ENCODE measurements around the gene CACNB4.
A peak's percentile ranks its signal among the peaks of the same experiment; 100 is the strongest.
"Not testable (repeated sequence)": the region's sequence is repeated elsewhere in the genome, so short reads cannot be mapped to it uniquely, and the experiment has no call there.

Gene CACNB4

GRCh38 chr2:152005607-152006006 lies 93.2 kb downstream of the CACNB4 start:
- H3K4me3 ChIP-seq (ENCODE audit: insufficient read depth in 1 of 2, low read depth in 1 of 2, low read length in 2 of 2): no peak overlapping the region
- H2AFZ ChIP-seq (ENCODE audit: low read depth, low read length): no peak overlapping the region
- H3K4me2 ChIP-seq (ENCODE audit: low read length, poor library complexity, severe bottlenecking): no peak overlapping the region
- H2BK5ac ChIP-seq (ENCODE audit: low read depth, low read length, poor library complexity, severe bottlenecking): no peak overlapping the region
- H3K14ac ChIP-seq (ENCODE audit: low read length in 2 of 2): no peak overlapping the region
- H3K23ac ChIP-seq (ENCODE audit: low read length in 2 of 2): no peak overlapping the region
- DNase-seq: no peak
- H3K4me1 ChIP-seq (ENCODE audit: control insufficient read depth, insufficient read depth, low read depth, low read length): peaks cover 3% of the 10 kb centered on the region
- H3K27ac ChIP-seq (ENCODE audit: low read length, poor library complexity, severe bottlenecking): no peak overlapping the region
- H4K8ac ChIP-seq (ENCODE audit: low read length): no peak overlapping the region
- no peak overlapping the region for H2AK5ac ChIP-seq (ENCODE audit: low read length, severe bottlenecking)
- H3K9ac ChIP-seq (ENCODE audit: low read length): no peak overlapping the region
- WGBS: 62% methylated on average over 3 of the region's 4 CpGs
- no peaks in the 10 kb centered on the region for H3K79me1 ChIP-seq (replicated peaks; ENCODE audit: low read length, poor library complexity, severe bottlenecking)
- no peaks in the 10 kb centered on the region for H3K9me3 ChIP-seq (ENCODE audit: control insufficient read depth, low read length)
- no peak overlapping the region for H2BK120ac ChIP-seq (ENCODE audit: low read depth, low read length)
- H3K36me3 ChIP-seq (ENCODE audit: control insufficient read depth in 1 of 2, insufficient read depth in 2 of 2, low read depth in 1 of 2, low read length in 2 of 2): no peaks in the 10 kb centered on the region
- H3K27me3 ChIP-seq (ENCODE audit: control insufficient read depth in 1 of 2, insufficient read depth in 1 of 2, low read length in 2 of 2): peaks cover 0 to 11% of the 10 kb centered on the region in 2 experiments
- H2BK12ac ChIP-seq (ENCODE audit: low read length in 2 of 2): no peak overlapping the region
- no peak overlapping the region for H4K91ac ChIP-seq (ENCODE audit: low read length)
- H3K18ac ChIP-seq (ENCODE audit: low read depth in 1 of 2, low read length in 2 of 2): no peak overlapping the region
- no peak overlapping the region for H2BK15ac ChIP-seq (ENCODE audit: low read depth, poor library complexity, severe bottlenecking)
- H3K4ac ChIP-seq (ENCODE audit: low read depth in 1 of 2, low read length in 2 of 2): no peak overlapping the region

- not testable (repeated sequence) for H3K4me1 ChIP-seq (ENCODE audit: control insufficient read depth, insufficient read depth, low read depth, low read length); H3K4me2 ChIP-seq (ENCODE audit: low read length, poor library complexity, severe bottlenecking); H4K91ac ChIP-seq (ENCODE audit: low read length); H2BK15ac ChIP-seq (ENCODE audit: low read depth, poor library complexity, severe bottlenecking); DNase-seq; H2BK5ac ChIP-seq (ENCODE audit: low read depth, low read length, poor library complexity, severe bottlenecking); H3K14ac ChIP-seq (ENCODE audit: low read length in 2 of 2); H3K18ac ChIP-seq (ENCODE audit: low read depth in 1 of 2, low read length in 2 of 2); H3K9me3 ChIP-seq (ENCODE audit: control insufficient read depth, low read length); H3K4me3 ChIP-seq (ENCODE audit: insufficient read depth in 1 of 2, low read depth in 1 of 2, low read length in 2 of 2); H2AK5ac ChIP-seq (ENCODE audit: low read length, severe bottlenecking); H4K8ac ChIP-seq (ENCODE audit: low read length); H3K27ac ChIP-seq (ENCODE audit: low read length, poor library complexity, severe bottlenecking); H3K36me3 ChIP-seq (ENCODE audit: control insufficient read depth in 1 of 2, insufficient read depth in 2 of 2, low read depth in 1 of 2, low read length in 2 of 2); H2AFZ ChIP-seq (ENCODE audit: low read depth, low read length); H2BK12ac ChIP-seq (ENCODE audit: low read length in 2 of 2); H3K79me1 ChIP-seq (replicated peaks; ENCODE audit: low read length, poor library complexity, severe bottlenecking); H3K9ac ChIP-seq (ENCODE audit: low read length); H3K27me3 ChIP-seq (ENCODE audit: control insufficient read depth in 1 of 2, insufficient read depth in 1 of 2, low read length in 2 of 2); H2BK120ac ChIP-seq (ENCODE audit: low read depth, low read length); H3K23ac ChIP-seq (ENCODE audit: low read length in 2 of 2); H3K4ac ChIP-seq (ENCODE audit: low read depth in 1 of 2, low read length in 2 of 2)
- WGBS: 95% methylated on average over 3 of the region's 5 CpGs
These were observed 95.6 kb downstream of the CACNB4 start for GRCh38 chr2:152003283-152003682.

DNA sequence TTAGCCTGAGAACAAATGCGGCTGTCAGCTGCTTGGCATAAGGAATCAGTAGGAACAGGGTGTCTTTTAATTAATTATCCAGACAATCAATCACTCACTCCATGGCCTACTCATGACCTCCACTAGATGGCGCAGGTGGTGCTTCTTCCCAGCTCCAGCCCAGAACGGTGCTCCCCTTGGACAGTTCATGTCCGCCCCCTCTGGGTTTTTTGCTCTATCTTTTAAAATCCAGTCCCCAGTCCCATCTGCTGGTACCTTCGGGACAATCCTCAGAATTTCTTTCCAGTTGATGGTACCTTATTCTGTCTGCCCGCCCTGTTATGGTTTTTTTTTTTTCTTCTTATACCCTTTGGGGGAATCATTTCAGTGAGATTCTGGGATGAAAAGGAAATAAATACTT lies 99.8 kb downstream of the CACNB4 start:
- H4K91ac ChIP-seq (ENCODE audit: low read length): no peak overlapping the region
- H2AK5ac ChIP-seq (ENCODE audit: low read length, severe bottlenecking): no peak overlapping the region
- no peak overlapping the region for H2AFZ ChIP-seq (ENCODE audit: low read depth, low read length)
- no peak overlapping the region for H4K8ac ChIP-seq (ENCODE audit: low read length)
- no peak overlapping the region for H2BK5ac ChIP-seq (ENCODE audit: low read depth, low read length, poor library complexity, severe bottlenecking)
- H3K4me1 ChIP-seq (ENCODE audit: control insufficient read depth, insufficient read depth, low read depth, low read length): no peaks in the 10 kb centered on the region
- H3K14ac ChIP-seq (ENCODE audit: low read length in 2 of 2): no peak overlapping the region
- H3K18ac ChIP-seq (ENCODE audit: low read depth in 1 of 2, low read length in 2 of 2): no peak overlapping the region
- H3K9ac ChIP-seq (ENCODE audit: low read length): no peak overlapping the region
- no peak overlapping the region for H2BK120ac ChIP-seq (ENCODE audit: low read depth, low read length)
- no peak overlapping the region for H3K4ac ChIP-seq (ENCODE audit: low read depth in 1 of 2, low read length in 2 of 2)
- peak; percentile 43 for DNase-seq
- no peak overlapping the region for H3K27ac ChIP-seq (ENCODE audit: low read length, poor library complexity, severe bottlenecking)
- H2BK15ac ChIP-seq (ENCODE audit: low read depth, poor library complexity, severe bottlenecking): no peak overlapping the region
- H3K4me3 ChIP-seq (ENCODE audit: insufficient read depth in 1 of 2, low read depth in 1 of 2, low read length in 2 of 2): no peak overlapping the region
- no peaks in the 10 kb centered on the region for H3K79me1 ChIP-seq (replicated peaks; ENCODE audit: low read length, poor library complexity, severe bottlenecking)
- H2BK12ac ChIP-seq (ENCODE audit: low read length in 2 of 2): no peak overlapping the region
- H3K23ac ChIP-seq (ENCODE audit: low read length in 2 of 2): no peak overlapping the region
- H3K27me3 ChIP-seq (ENCODE audit: control insufficient read depth in 1 of 2, insufficient read depth in 1 of 2, low read length in 2 of 2): peaks cover 0 to 4% of the 10 kb centered on the region in 2 experiments
- H3K9me3 ChIP-seq (ENCODE audit: control insufficient read depth, low read length): no peaks in the 10 kb centered on the region
- H3K4me2 ChIP-seq (ENCODE audit: low read length, poor library complexity, severe bottlenecking): no peak overlapping the region
- WGBS: 22% methylated on average over 5 of the region's 6 CpGs
- H3K36me3 ChIP-seq (ENCODE audit: control insufficient read depth in 1 of 2, insufficient read depth in 2 of 2, low read depth in 1 of 2, low read length in 2 of 2): no peaks in the 10 kb centered on the region

DNA sequence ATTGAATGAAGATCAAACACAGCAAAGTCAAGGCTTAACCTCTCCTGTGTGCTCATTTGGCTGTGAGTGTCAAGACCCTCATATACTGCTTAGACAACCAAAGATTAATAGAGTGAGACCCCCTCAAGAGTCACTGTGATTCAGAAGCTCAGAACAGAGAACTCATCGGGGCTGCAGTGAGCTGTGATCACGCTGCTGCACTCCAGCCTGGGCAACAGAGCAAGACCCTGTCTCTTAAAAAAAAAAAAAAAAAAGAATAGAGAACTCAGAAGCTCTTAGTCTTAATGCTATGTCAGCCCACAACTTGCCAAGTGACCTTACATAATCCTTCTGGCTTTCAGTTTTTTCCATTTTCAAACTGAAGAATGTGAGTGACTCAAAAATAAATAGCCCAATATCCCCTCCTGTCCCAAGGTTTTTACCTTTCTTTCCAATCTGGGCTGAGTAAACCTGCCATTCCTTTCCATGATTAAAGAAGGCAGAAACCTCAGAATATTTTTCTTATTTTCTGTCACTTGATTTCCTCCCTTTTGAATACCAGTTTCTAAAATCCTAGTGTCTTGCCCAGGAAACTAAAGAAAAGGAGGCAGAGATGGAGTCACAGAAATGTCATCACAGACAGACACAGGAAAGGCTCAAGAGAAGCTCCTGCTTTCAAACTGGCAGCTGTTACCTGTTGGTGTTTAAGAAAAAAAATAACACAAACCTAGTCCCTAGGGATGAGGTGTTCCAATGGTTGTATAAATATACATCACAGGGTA lies 102.4 kb downstream of the CACNB4 start:
- 98% methylated on average over 2 of the region's 2 CpGs for WGBS
- Histone ChIP-seq H2BK5ac (ENCODE audit: low read depth, low read length, poor library complexity, severe bottlenecking) (no peak overlapping the region), H3K4me1 (ENCODE audit: control insufficient read depth, insufficient read depth, low read depth, low read length) (no peaks in the 10 kb centered on the region), H3K4me2 (ENCODE audit: low read length, poor library complexity, severe bottlenecking) (no peak overlapping the region), H3K23ac (ENCODE audit: low read length in 2 of 2) (no peak overlapping the region), H2BK15ac (ENCODE audit: low read depth, poor library complexity, severe bottlenecking) (no peak overlapping the region), H3K14ac (ENCODE audit: low read length in 2 of 2) (no peak overlapping the region), H3K27ac (ENCODE audit: low read length, poor library complexity, severe bottlenecking) (no peak overlapping the region), H3K4me3 (ENCODE audit: insufficient read depth in 1 of 2, low read depth in 1 of 2, low read length in 2 of 2) (no peak overlapping the region), H3K79me1 (replicated peaks; ENCODE audit: low read length, poor library complexity, severe bottlenecking) (no peaks in the 10 kb centered on the region), H2BK12ac (ENCODE audit: low read length in 2 of 2) (no peak overlapping the region), H3K36me3 (ENCODE audit: control insufficient read depth in 1 of 2, insufficient read depth in 2 of 2, low read depth in 1 of 2, low read length in 2 of 2) (no peaks in the 10 kb centered on the region), H2AFZ (ENCODE audit: low read depth, low read length) (no peak overlapping the region), H3K27me3 (ENCODE audit: control insufficient read depth in 1 of 2, insufficient read depth in 1 of 2, low read length in 2 of 2) (peaks cover 4% of the 10 kb centered on the region in 2 experiments), H3K9me3 (ENCODE audit: control insufficient read depth, low read length) (no peaks in the 10 kb centered on the region), H4K91ac (ENCODE audit: low read length) (no peak overlapping the region), H4K8ac (ENCODE audit: low read length) (no peak overlapping the region), H2BK120ac (ENCODE audit: low read depth, low read length) (no peak overlapping the region), H3K18ac (ENCODE audit: low read depth in 1 of 2, low read length in 2 of 2) (no peak overlapping the region), H3K9ac (ENCODE audit: low read length) (no peak overlapping the region), H2AK5ac (ENCODE audit: low read length, severe bottlenecking) (no peak overlapping the region), H3K4ac (ENCODE audit: low read depth in 1 of 2, low read length in 2 of 2) (no peak overlapping the region)
- no peak for DNase-seq

Data from mesenchymal stem cell (in vitro differentiated cells and primary cell).